GM23248 (cell line): ENCODE measurements around the gene ACADL.

Experiments used
- EZH2 ChIP-seq: fragments of 200-600 bp; sonication (generic); IDR thresholded peaks from 2 replicates; pipeline ENCODE4 v1.6.1; 2018; ENCODE audit warnings: antibody characterized with exemption, mild to moderate bottlenecking; ENCODE audit not compliant: insufficient read depth, poor library complexity, severe bottlenecking
- EZH2phosphoT487 ChIP-seq: fragments of 200-600 bp; sonication (generic); IDR thresholded peaks from 2 replicates; pipeline ENCODE4 v1.6.1; 2018; ENCODE audit warnings: antibody characterized with exemption, moderate library complexity, mild to moderate bottlenecking, low read depth; ENCODE audit not compliant: insufficient read depth

GRCh38 chr2:210230984-210231383, 5.7 kb upstream of the ACADL start:
- TF ChIP-seq EZH2: no peak
- no peak for TF ChIP-seq EZH2phosphoT487
